ENCODE measurements around the gene JAML. TPM values are rescaled to one million over a fixed set of nuclear protein-coding genes. Genes with fewer than 3 reads are reported as not detected.
A peak's percentile ranks its signal among the peaks of the same experiment; 100 is the strongest.

Gene JAML
- total and polyA plus RNA-seq, 2 of the 4 experiments (the other 2 are of a cell fraction), result not detected

DNA sequence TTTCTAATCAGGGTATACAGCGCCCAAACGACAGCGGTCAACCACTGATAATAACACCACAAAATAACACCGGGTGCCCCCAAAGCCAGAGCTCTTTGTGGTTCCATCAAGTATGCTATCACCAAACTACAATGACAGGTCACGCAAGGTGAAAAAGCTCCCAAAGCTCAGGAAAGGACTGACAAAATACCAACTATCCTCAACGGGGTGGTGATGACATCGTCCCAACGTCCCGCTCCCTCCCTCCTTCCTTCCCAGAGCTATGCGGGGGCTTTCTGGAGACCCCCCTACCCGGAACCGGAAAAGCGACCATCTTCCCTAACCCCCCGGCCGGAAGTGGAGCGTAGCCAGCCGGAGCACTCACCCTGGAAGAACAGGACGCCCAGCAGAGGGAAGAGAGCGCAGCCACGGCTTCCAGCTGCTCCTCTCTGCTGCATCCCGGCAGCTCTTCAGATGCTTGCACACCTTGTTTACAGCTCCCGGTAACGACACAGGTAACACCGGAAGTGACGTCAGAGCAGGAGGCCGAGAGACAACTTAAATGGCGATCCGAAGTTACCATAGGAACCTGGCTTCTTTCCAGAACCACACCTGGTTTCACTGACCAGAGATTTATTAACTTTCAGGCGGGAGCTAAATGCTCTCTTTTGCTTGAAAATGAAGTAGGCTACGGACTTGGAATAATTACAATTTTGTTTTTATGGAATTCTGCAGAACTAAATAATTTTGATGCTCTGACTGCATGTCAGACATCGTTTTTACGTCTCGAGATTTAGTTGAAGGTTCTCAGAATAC, 27.2 kb upstream of the JAML start, which contains the start of gene MPZL3:
Gene MPZL3 (minus strand): TSS at position 508 of the 795 bp plus-strand sequence. CDS start 71 bp downstream, at position 437.
- ATAC-seq (ENCODE audit: low read depth) (peak; percentile 27; the same call in 1 of the 2 replicates), DNase-seq (peak; percentile 44)
- peak within 1 kb of the TSS; percentile 95 for H2AFZ ChIP-seq (replicated peaks; ENCODE audit: low read length, poor library complexity)
- dilution Hi-C loops (cut with HindIII; ENCODE audit: low sequenced_read_pairs, unreplicated experiment) (no loop called here), in situ Hi-C loops (cut with MboI; ENCODE audit: low sequenced_read_pairs) (no loop called here), intact Hi-C loops (cut with micrococcal nuclease) (no loop called here)
- peak within 1 kb of the TSS; percentile 58; the same call in 1 of the 2 replicates for H3K27ac ChIP-seq (ENCODE audit: insufficient read depth, low read length)
- H2BK15ac ChIP-seq (ENCODE audit: low read depth, low read length), result no peak within 1 kb of the TSS
- H3K9me1 ChIP-seq (ENCODE audit: insufficient read depth, low read length), result no peaks in the 10 kb centered on the region
- H3K23ac ChIP-seq (ENCODE audit: low read depth, low read length), result no peak within 1 kb of the TSS
- peak within 1 kb of the TSS; percentile 14; the same call in 1 of the 2 replicates for H3K4ac ChIP-seq (ENCODE audit: low read depth, low read length)
- H3K27me3 ChIP-seq (ENCODE audit: control insufficient read depth, insufficient read depth, low read length), result no peaks in the 10 kb centered on the region
- H2AK5ac ChIP-seq (ENCODE audit: low read depth, low read length), result no peak within 1 kb of the TSS
- TF ChIP-seq, protein P1, sequence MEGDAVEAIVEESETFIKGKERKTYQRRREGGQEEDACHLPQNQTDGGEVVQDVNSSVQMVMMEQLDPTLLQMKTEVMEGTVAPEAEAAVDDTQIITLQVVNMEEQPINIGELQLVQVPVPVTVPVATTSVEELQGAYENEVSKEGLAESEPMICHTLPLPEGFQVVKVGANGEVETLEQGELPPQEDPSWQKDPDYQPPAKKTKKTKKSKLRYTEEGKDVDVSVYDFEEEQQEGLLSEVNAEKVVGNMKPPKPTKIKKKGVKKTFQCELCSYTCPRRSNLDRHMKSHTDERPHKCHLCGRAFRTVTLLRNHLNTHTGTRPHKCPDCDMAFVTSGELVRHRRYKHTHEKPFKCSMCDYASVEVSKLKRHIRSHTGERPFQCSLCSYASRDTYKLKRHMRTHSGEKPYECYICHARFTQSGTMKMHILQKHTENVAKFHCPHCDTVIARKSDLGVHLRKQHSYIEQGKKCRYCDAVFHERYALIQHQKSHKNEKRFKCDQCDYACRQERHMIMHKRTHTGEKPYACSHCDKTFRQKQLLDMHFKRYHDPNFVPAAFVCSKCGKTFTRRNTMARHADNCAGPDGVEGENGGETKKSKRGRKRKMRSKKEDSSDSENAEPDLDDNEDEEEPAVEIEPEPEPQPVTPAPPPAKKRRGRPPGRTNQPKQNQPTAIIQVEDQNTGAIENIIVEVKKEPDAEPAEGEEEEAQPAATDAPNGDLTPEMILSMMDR (conservative IDR thresholded peaks at IDR 0.05; ENCODE audit: low read depth, low read length), result no peak
- no peaks in the 10 kb centered on the region for H4K20me1 ChIP-seq (ENCODE audit: insufficient read depth, low read length)
- H3K9me3 ChIP-seq (ENCODE audit: control insufficient read depth, insufficient read depth, low read length), result no peaks in the 10 kb centered on the region
- CTCF ChIA-PET, result no interaction called here
- no peak within 1 kb of the TSS for H2BK20ac ChIP-seq (ENCODE audit: low read depth, low read length)
- H2BK5ac ChIP-seq (ENCODE audit: low read depth, low read length, poor library complexity, severe bottlenecking), result no peak within 1 kb of the TSS
- no peaks in the 10 kb centered on the region for H3K36me3 ChIP-seq (ENCODE audit: control insufficient read depth, insufficient read depth, low read length)
- H4K91ac ChIP-seq (ENCODE audit: insufficient read depth, low read depth, low read length), result peak within 1 kb of the TSS; percentile 50; the same call in 1 of the 2 replicates
- peak within 1 kb of the TSS; percentile 19 for H2AK9ac ChIP-seq (replicated peaks; ENCODE audit: low read depth, low read length, poor library complexity)
- H3K4me1 ChIP-seq (ENCODE audit: control insufficient read depth, insufficient read depth, low read length), result no peaks in the 10 kb centered on the region
- H3K4me3 ChIP-seq (ENCODE audit: insufficient read depth, low read depth, low read length), result peak within 1 kb of the TSS; percentile 92
- H3K79me1 ChIP-seq (ENCODE audit: low read depth in 1 of 2, low read length in 2 of 2), result no peaks in the 10 kb centered on the region
- peak within 1 kb of the TSS; percentile 91 for H3K4me2 ChIP-seq (ENCODE audit: low read depth, low read length)
- H4K5ac ChIP-seq (ENCODE audit: low read depth, low read length), result peak within 1 kb of the TSS; percentile 99
- H2BK120ac ChIP-seq (ENCODE audit: low read depth, low read length), result no peak within 1 kb of the TSS
- POLR2A ChIA-PET (ENCODE audit: unreplicated experiment), result no interaction called here
- no peak within 1 kb of the TSS for H3K9ac ChIP-seq (ENCODE audit: low read depth, low read length)
- no TSS peak for BruUV-seq (replicated peaks)
- no peak within 1 kb of the TSS for H3K14ac ChIP-seq (replicated peaks; ENCODE audit: low read depth, low read length)
- H4K8ac ChIP-seq (ENCODE audit: low read depth in 2 of 2, low read length in 2 of 2), result peak within 1 kb of the TSS; percentile 73 to 90
- peak within 1 kb of the TSS; percentile 47; the same call in 1 of the 2 replicates for H3K18ac ChIP-seq (ENCODE audit: low read depth, low read length)
- H3K56ac ChIP-seq (ENCODE audit: extremely low read depth, insufficient read depth, low read length), result no peak within 1 kb of the TSS
- WGBS, 2 experiments (ENCODE audit: extremely low coverage in 2 of 2, insufficient read length in 1 of 2), result 6% methylated on average over 10 of the region's 33 CpGs; no CpG with 5 or more reads in 1 of the 2 experiments
